Measurements from ENCODE around the gene KLF16.

Gene KLF16

GRCh38 chr19:1850809-1851653 is 12.3 kb downstream of the KLF16 start:
- H3K4me3 ChIP-seq (replicated peaks; ENCODE audit: low read depth, low read length) = no peak overlapping the region
- TF ChIP-seq CTCF (IDR thresholded peaks at IDR 0.05; ENCODE audit: low read length, missing control alignments) = no peak
- DNase-seq (ENCODE audit: low read depth) = no peak

DNA sequence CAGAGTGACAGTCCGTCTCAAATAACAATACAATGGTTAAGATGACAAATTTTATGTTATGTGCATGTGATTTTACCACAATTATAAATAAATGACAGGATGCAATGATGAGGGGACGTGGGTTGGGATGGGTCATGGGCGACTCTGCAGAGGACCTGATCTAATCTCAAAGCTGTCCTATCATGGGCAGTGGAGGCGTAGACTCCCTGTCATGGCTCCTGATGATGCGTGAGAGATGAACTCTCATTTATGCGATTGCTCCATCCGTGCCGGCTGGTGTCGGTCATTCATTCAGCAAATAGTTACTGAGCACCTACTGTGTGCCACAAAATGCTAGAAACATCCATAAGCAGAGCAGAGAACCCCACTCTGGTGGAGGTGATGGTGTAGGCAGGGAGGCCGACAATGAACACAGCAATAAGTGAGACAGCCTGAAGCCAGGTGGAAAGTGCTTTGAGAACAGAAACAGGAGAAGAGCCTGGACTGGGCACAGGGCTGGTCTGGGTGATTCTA is 13.4 kb downstream of the KLF16 start:
- no peak overlapping the region for H3K4me3 ChIP-seq (replicated peaks; ENCODE audit: low read depth, low read length)
- no peak for TF ChIP-seq CTCF (IDR thresholded peaks at IDR 0.05; ENCODE audit: low read length, missing control alignments)
- no peak for DNase-seq (ENCODE audit: low read depth)

- H3K4me3 ChIP-seq (replicated peaks; ENCODE audit: low read depth, low read length) = no peak overlapping the region
- no peak for DNase-seq (ENCODE audit: low read depth)
- TF ChIP-seq CTCF (IDR thresholded peaks at IDR 0.05; ENCODE audit: low read length, missing control alignments) = no peak
Measured at GRCh38 chr19:1849132-1849474, 14.3 kb downstream of the KLF16 start.

- peak within 1 kb of the TSS; percentile 92 for H3K4me3 ChIP-seq (replicated peaks; ENCODE audit: low read depth, low read length)
- peak; percentile 85 for TF ChIP-seq CTCF (IDR thresholded peaks at IDR 0.05; ENCODE audit: low read length, missing control alignments)
- peak; percentile 93 for DNase-seq (ENCODE audit: low read depth)
Measured at GRCh38 chr19:1848399-1849131, 14.8 kb downstream of the KLF16 start, which contains the start of gene REXO1. Gene REXO1, minus strand, starts transcription at chr19:1848483. Its CDS starts 125 bp downstream, at chr19:1848358.

- H3K4me3 ChIP-seq (replicated peaks; ENCODE audit: low read depth, low read length) = peak overlapping the region; percentile 92
- DNase-seq (ENCODE audit: low read depth) = peak; percentile 57
- no peak for TF ChIP-seq CTCF (IDR thresholded peaks at IDR 0.05; ENCODE audit: low read length, missing control alignments)
Measured at GRCh38 chr19:1847684-1848398, 15.5 kb downstream of the KLF16 start.

- no peak for DNase-seq (ENCODE audit: low read depth)
- no peak for TF ChIP-seq CTCF (IDR thresholded peaks at IDR 0.05; ENCODE audit: low read length, missing control alignments)
- H3K4me3 ChIP-seq (replicated peaks; ENCODE audit: low read depth, low read length) = peak overlapping the region; percentile 92
Measured at GRCh38 chr19:1847348-1847683, 16.1 kb downstream of the KLF16 start.

Measured in fibroblast of pulmonary artery (primary cell).